HCT116 (cell line): ENCODE data around the gene KNSTRN. TPM values are rescaled to one million over a fixed set of nuclear protein-coding genes. Genes with fewer than 3 reads are reported as not detected.
A peak's percentile ranks its signal among the peaks of the same experiment; 100 is the strongest.

Source experiments
- ATAC-seq: fragments of 200-7000 bp; cut with Tn5 transposase; 2 replicates; pipeline ENCODE4 v1.9.1; 2020; ENCODE audit warnings: mild to moderate bottlenecking, moderate library complexity
- BruUV-seq: library from RNA; stranded (reverse); fragments of 400-500 nt; replicated peaks from 2 replicates; lab custom pipeline; 2021; lab: Mats Ljungman, UMichigan
- CTCF ChIA-PET: fragments of 300-600 bp; sonication (Branson Sonifier 250); formaldehyde crosslinking; loops from one replicate; lab custom pipeline; 2021; ENCODE audit warnings: antibody characterized with exemption; lab: Charles Lee
- POLR2A ChIA-PET: fragments of 300-600, 350-600 bp; sonication (Branson Sonifier 250); formaldehyde crosslinking; loops from one replicate; lab custom pipeline; 2021; ENCODE audit warnings: antibody characterized with exemption; lab: Charles Lee
- RAD21 ChIA-PET, 2 experiments: fragments of 300-600 bp; sonication (Branson Sonifier 250); formaldehyde crosslinking; loops; one replicate each; lab custom pipeline; 2023; ENCODE audit warnings: low total read pairs in 2 of 2; ENCODE audit not compliant: uncharacterized antibody in 2 of 2, unreplicated experiment in 2 of 2, low non-redundant PET in 1 of 2; lab: Charles Lee
- DNase-seq: peaks from one replicate; pipeline ENCODE4 v3.0.0-alpha.2; 2010; ENCODE audit warnings: low read depth, low spot score
- H2AFZ ChIP-seq: fragments of 200-600 bp; shearing (Covaris generic), sonication (generic); 2 replicates; pipeline ENCODE4 v1.6.1; 2017; ENCODE audit warnings: low read depth, mixed run types, mixed read lengths, antibody characterized with exemption, low read length; ENCODE audit not compliant: poor library complexity, severe bottlenecking
- H3K27ac ChIP-seq: 2 replicates; pipeline ENCODE4 v1.5.1; 2012; ENCODE audit warnings: low read depth, low read length
- H3K27me3 ChIP-seq: fragments of 200-600 bp; sonication (generic); 2 replicates; pipeline ENCODE4 v1.6.1; 2016; ENCODE audit warnings: mixed run types, low read length, mixed read lengths; ENCODE audit not compliant: insufficient read depth
- H3K36me3 ChIP-seq, 2 experiments: fragments of 200-500 bp in 1 of 2; fragments of 200-600 bp in 1 of 2; sonication (Bioruptor generic) in 1 of 2; sonication (generic) in 1 of 2; 2 replicates each; pipeline versions ENCODE4 v1.5.1 to v1.6.1; 2014 to 2016; ENCODE audit warnings: low read length in 2 of 2, inconsistent platforms in 1 of 2, mixed read lengths in 1 of 2, mixed run types in 1 of 2; ENCODE audit not compliant: insufficient read depth in 2 of 2, control insufficient read depth in 1 of 2
- H3K4me1 ChIP-seq, 2 experiments: fragments of 200-600 bp in 1 of 2; sonication (generic) in 1 of 2; 2 replicates each; pipeline versions ENCODE4 v1.5.1 to v1.6.1; 2012 to 2017; ENCODE audit warnings: low read length in 2 of 2, inconsistent platforms in 1 of 2, mild to moderate bottlenecking in 1 of 2, mixed read lengths in 1 of 2, mixed run types in 1 of 2, moderate library complexity in 1 of 2; ENCODE audit not compliant: insufficient read depth in 2 of 2, control insufficient read depth in 1 of 2
- H3K4me2 ChIP-seq: fragments of 200-600 bp; sonication (generic); 2 replicates; pipeline ENCODE4 v1.6.1; 2017; ENCODE audit warnings: mixed run types, low read length, mixed read lengths
- H3K4me3 ChIP-seq, 2 experiments: fragments of 200-600 bp in 1 of 2; sonication (generic) in 1 of 2; replicated peaks in 1 of 2; 2 replicates each; pipeline ENCODE4 v1.5.1; 2011 to 2016; ENCODE audit warnings: low read length in 2 of 2, control low read depth in 1 of 2, low read depth in 1 of 2, mild to moderate bottlenecking in 1 of 2, mixed read lengths in 1 of 2, mixed run types in 1 of 2
- H3K79me2 ChIP-seq: fragments of 200-600 bp; sonication (generic); 2 replicates; pipeline ENCODE4 v1.6.1; 2017; ENCODE audit warnings: mild to moderate bottlenecking, mixed run types, low read length, moderate library complexity, mixed read lengths; ENCODE audit not compliant: insufficient read depth
- H3K9ac ChIP-seq: fragments of 200-600 bp; sonication (generic); 2 replicates; pipeline ENCODE4 v1.6.1; 2016; ENCODE audit warnings: low read length, mixed read lengths
- H3K9me2 ChIP-seq: fragments of 200-600 bp; sonication (generic), shearing (Covaris generic); 2 replicates; pipeline ENCODE4 v1.6.1; 2017; ENCODE audit warnings: mixed run types, mild to moderate bottlenecking, moderate library complexity; ENCODE audit not compliant: insufficient read depth
- H3K9me3 ChIP-seq, 2 experiments: fragments of 200-500 bp in 1 of 2; fragments of 200-600 bp in 1 of 2; sonication (Bioruptor generic) in 1 of 2; sonication (generic) in 1 of 2; 2 replicates each; pipeline ENCODE4 v1.6.1; 2014 to 2017; ENCODE audit warnings: low read length in 2 of 2, mixed read lengths in 2 of 2, inconsistent platforms in 1 of 2, low read depth in 1 of 2, mild to moderate bottlenecking in 1 of 2, mixed run types in 1 of 2, moderate library complexity in 1 of 2; ENCODE audit not compliant: control insufficient read depth in 1 of 2, insufficient read depth in 1 of 2
- H4K20me1 ChIP-seq: fragments of 200-600 bp; sonication (generic), shearing (Covaris generic); 2 replicates; pipeline ENCODE4 v1.6.1; 2017; ENCODE audit warnings: mixed run types, mild to moderate bottlenecking, moderate library complexity; ENCODE audit not compliant: insufficient read depth
- CEBPB ChIP-seq: IDR thresholded peaks from 2 replicates; pipeline ENCODE4 v1.6.1; 2012; ENCODE audit warnings: low read depth
- EZH2phosphoT487 ChIP-seq: fragments of 200-600 bp; IDR thresholded peaks from 2 replicates; pipeline ENCODE4 v1.6.1; 2018; ENCODE audit warnings: antibody characterized with exemption, borderline replicate concordance
- JUND ChIP-seq: IDR thresholded peaks from 2 replicates; pipeline ENCODE4 v1.6.1; 2012
- SIN3A ChIP-seq: IDR thresholded peaks from 2 replicates; pipeline ENCODE4 v1.6.1; 2012; ENCODE audit warnings: low read depth
- SP1 ChIP-seq: IDR thresholded peaks from 2 replicates; pipeline ENCODE4 v1.6.1; 2012; ENCODE audit warnings: low read depth
- ZFX ChIP-seq: fragments of 450-650 bp; IDR thresholded peaks from 2 replicates; pipeline ENCODE4 v1.6.1; 2017
- ZNF274 ChIP-seq: fragments of 200-500 bp; sonication (Bioruptor generic); IDR thresholded peaks from 2 replicates; pipeline ENCODE4 v1.6.1; 2014; ENCODE audit warnings: mild to moderate bottlenecking, low read depth, low read length, inconsistent platforms
- intact Hi-C: fragments of 100-400 bp; cut with micrococcal nuclease; formaldehyde crosslinking; loops from 2 replicates; pipeline ENCODE4 v1.10.0; 2022
- total RNA-seq: library from RNA; stranded (reverse); gene quantifications from one replicate; pipeline ENCODE4 v1.2.1, GENCODE V29; 2021; ENCODE audit not compliant: unreplicated experiment
- TF ChIP-seq, protein P1 (sequence below), 3 experiments: fragments of 200-600 bp in 1 of 3; sonication (generic) in 1 of 3; IDR thresholded peaks in 2 of 3; conservative IDR thresholded peaks in 1 of 3; 2 replicates each; pipeline ENCODE4 v1.5.1; 2012 to 2017; ENCODE audit warnings: low read depth in 2 of 3, low read length in 2 of 3, antibody characterized with exemption in 1 of 3, borderline replicate concordance in 1 of 3, control low read depth in 1 of 3, mild to moderate bottlenecking in 1 of 3, mixed read lengths in 1 of 3, mixed run types in 1 of 3, moderate library complexity in 1 of 3; ENCODE audit not compliant: insufficient read depth in 1 of 3
- TF ChIP-seq, protein P2 (sequence below): IDR thresholded peaks from 2 replicates; pipeline ENCODE4 v1.6.1; 2012; ENCODE audit warnings: low read depth

Gene KNSTRN
- total RNA-seq, 1 experiment from 2014 or later, result 84.1 TPM

DNA sequence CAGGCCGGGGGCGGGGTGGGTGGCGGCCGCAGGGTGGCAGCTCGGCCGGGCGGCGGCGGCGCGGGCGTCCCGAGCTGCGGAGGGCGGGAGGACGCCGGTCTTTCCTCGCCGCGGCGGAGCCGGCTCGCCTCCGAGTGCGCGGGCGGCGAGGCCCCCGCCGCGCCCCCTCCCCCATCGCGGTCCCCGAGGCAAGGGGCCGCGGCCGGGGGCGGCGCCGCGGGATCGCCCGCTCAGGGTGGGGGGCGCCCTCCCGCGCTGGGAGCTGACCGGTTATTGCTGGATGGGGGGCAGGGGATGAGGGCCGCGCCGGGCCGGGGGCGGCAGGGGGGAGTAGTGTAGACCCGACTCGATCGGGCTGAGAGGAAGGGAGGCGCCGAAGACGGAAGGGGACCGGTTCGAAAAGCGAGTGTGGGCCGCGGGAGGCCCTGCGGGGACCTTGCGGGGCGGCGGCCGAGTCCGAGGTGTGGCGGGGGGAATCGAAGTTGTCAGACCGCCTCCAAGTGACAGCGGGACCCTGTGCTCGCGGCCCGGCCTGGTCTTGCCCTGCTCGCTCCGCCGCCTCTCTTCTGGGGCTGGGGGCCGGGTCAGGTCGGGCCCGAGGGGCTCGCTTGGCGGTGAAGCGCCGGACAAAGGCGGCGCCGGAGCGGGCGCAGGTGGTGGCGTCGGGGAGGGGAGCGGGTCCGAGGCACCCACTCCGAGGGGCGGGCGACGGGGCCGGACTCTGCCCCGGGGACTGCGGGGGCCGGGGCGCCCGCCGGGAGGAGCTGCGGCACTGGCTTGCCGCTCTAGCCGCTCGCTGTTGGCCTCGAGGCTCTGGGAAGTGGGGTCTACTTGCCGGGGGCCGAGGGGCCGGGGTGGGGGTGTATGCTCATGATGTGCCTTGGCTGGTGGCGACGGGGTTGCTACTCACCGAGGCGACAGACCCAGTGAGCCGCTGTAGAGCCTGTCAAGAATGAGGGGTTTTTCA is 59.3 kb downstream of the KNSTRN start:
- BruUV-seq, result no TSS peak
- Histone ChIP-seq H2AFZ (no peak overlapping the region), H3K79me2 (peaks cover 53% of the 10 kb centered on the region), H3K4me3 (peak overlapping the region; percentile 60 to 72), H3K9ac (peak overlapping the region; percentile 79), H3K4me1 (peaks cover 10 to 26% of the 10 kb centered on the region in 2 experiments), H3K9me3 (no peaks in the 10 kb centered on the region), H3K36me3 (no peaks in the 10 kb centered on the region), H3K4me2 (peak overlapping the region; percentile 80), H3K9me2 (no peaks in the 10 kb centered on the region), H3K27ac (peak overlapping the region; percentile 71; the same call in 1 of the 2 replicates), H3K27me3 (no peaks in the 10 kb centered on the region), H4K20me1 (no peaks in the 10 kb centered on the region)
- intact Hi-C loops, result no loop called here
- ChIA-PET CTCF (interaction anchor here (1.0 kb wide), 1 partner anchor 13 kb away, joined by 3 read pairs; no protein-coding TSS in a partner anchor), RAD21 (no interaction called here), POLR2A (interaction anchor here (1.3 kb wide), 1 partner anchor 21 kb away, joined by 3 read pairs; no protein-coding TSS in a partner anchor)
- DNase-seq, result no peak
- ATAC-seq, result no peak; the same call in 1 of the 2 replicates
- 0 out of 2 replicates have a peak, but pooled peaks have one; percentile 15 for TF ChIP-seq ZFX
- TF ChIP-seq, protein P1, sequence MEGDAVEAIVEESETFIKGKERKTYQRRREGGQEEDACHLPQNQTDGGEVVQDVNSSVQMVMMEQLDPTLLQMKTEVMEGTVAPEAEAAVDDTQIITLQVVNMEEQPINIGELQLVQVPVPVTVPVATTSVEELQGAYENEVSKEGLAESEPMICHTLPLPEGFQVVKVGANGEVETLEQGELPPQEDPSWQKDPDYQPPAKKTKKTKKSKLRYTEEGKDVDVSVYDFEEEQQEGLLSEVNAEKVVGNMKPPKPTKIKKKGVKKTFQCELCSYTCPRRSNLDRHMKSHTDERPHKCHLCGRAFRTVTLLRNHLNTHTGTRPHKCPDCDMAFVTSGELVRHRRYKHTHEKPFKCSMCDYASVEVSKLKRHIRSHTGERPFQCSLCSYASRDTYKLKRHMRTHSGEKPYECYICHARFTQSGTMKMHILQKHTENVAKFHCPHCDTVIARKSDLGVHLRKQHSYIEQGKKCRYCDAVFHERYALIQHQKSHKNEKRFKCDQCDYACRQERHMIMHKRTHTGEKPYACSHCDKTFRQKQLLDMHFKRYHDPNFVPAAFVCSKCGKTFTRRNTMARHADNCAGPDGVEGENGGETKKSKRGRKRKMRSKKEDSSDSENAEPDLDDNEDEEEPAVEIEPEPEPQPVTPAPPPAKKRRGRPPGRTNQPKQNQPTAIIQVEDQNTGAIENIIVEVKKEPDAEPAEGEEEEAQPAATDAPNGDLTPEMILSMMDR (IDR thresholded peaks at IDR 0.05 in 2 of 3, conservative IDR thresholded peaks at IDR 0.05 in 1 of 3; ENCODE audit: borderline replicate concordance in 1 of 3, insufficient read depth in 1 of 3, low read depth in 2 of 3, low read length in 2 of 3), result no peak

DNA sequence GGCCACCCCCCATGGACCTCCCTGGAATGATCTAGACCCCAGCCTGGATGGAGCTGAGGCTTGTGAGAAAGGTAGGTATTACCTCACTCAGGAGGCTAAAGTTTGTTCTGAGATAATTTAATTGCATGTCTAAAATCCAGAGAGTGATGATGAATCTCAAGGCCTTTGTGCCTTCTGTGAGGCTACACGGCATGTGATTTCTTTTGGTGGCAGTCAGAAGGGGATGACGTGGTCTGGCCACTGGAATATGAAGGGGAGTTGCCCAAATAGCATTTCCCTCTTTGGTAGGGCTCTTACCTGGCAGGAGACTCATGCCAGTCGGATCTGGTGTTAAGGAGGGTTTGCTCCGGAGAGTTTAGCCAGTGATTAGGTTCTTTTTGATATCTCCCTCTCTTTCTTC is 60.7 kb downstream of the KNSTRN start:
- H3K4me3 ChIP-seq, result no peak overlapping the region
- DNase-seq (no peak), ATAC-seq (no peak)
- ChIA-PET CTCF (no interaction called here), POLR2A (no interaction called here), RAD21 (no interaction called here)
- H3K36me3 ChIP-seq, result no peaks in the 10 kb centered on the region
- no peak overlapping the region for H3K4me2 ChIP-seq
- peaks cover 64% of the 10 kb centered on the region for H3K79me2 ChIP-seq
- no TSS peak for BruUV-seq
- H3K27me3 ChIP-seq, result no peaks in the 10 kb centered on the region
- H3K9ac ChIP-seq, result no peak overlapping the region
- H2AFZ ChIP-seq, result no peak overlapping the region
- H3K9me3 ChIP-seq, result no peaks in the 10 kb centered on the region
- no peaks in the 10 kb centered on the region for H4K20me1 ChIP-seq
- no peak overlapping the region for H3K27ac ChIP-seq
- no peaks in the 10 kb centered on the region for H3K9me2 ChIP-seq
- H3K4me1 ChIP-seq, result peaks cover 12 to 28% of the 10 kb centered on the region in 2 experiments
- intact Hi-C loops, result no loop called here
- TF ChIP-seq, protein P1 (IDR thresholded peaks at IDR 0.05 in 2 of 3, conservative IDR thresholded peaks at IDR 0.05 in 1 of 3; ENCODE audit: borderline replicate concordance in 1 of 3, insufficient read depth in 1 of 3, low read depth in 2 of 3, low read length in 2 of 3), result no peak
- TF ChIP-seq SIN3A (no peak), ZFX (no peak), JUND (no peak), SP1 (no peak), ZNF274 (no peak), EZH2phosphoT487 (no peak), CEBPB (no peak)
- TF ChIP-seq, protein P2, sequence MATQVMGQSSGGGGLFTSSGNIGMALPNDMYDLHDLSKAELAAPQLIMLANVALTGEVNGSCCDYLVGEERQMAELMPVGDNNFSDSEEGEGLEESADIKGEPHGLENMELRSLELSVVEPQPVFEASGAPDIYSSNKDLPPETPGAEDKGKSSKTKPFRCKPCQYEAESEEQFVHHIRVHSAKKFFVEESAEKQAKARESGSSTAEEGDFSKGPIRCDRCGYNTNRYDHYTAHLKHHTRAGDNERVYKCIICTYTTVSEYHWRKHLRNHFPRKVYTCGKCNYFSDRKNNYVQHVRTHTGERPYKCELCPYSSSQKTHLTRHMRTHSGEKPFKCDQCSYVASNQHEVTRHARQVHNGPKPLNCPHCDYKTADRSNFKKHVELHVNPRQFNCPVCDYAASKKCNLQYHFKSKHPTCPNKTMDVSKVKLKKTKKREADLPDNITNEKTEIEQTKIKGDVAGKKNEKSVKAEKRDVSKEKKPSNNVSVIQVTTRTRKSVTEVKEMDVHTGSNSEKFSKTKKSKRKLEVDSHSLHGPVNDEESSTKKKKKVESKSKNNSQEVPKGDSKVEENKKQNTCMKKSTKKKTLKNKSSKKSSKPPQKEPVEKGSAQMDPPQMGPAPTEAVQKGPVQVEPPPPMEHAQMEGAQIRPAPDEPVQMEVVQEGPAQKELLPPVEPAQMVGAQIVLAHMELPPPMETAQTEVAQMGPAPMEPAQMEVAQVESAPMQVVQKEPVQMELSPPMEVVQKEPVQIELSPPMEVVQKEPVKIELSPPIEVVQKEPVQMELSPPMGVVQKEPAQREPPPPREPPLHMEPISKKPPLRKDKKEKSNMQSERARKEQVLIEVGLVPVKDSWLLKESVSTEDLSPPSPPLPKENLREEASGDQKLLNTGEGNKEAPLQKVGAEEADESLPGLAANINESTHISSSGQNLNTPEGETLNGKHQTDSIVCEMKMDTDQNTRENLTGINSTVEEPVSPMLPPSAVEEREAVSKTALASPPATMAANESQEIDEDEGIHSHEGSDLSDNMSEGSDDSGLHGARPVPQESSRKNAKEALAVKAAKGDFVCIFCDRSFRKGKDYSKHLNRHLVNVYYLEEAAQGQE, result no peak
